ENCODE measurements around the gene CMC2.

Gene CMC2

GRCh38 chr16:80988756-80989155 is 17.9 kb downstream of the CMC2 start:
- Histone ChIP-seq H3K27me3 (ENCODE audit: control insufficient read depth, insufficient read depth, low read length) (no peaks in the 10 kb centered on the region), H3K4me1 (ENCODE audit: control insufficient read depth, insufficient read depth, low read length) (no peaks in the 10 kb centered on the region), H3K4me3 (ENCODE audit: low read depth, low read length) (no peak overlapping the region), H3K9ac (ENCODE audit: low read depth, low read length) (no peak overlapping the region), H3K36me3 (ENCODE audit: control insufficient read depth, insufficient read depth, low read length) (no peaks in the 10 kb centered on the region), H3K9me3 (ENCODE audit: control insufficient read depth, insufficient read depth, low read length) (no peaks in the 10 kb centered on the region)

GRCh38 chr16:80986557-80986956 is 20.1 kb downstream of the CMC2 start:
- no peaks in the 10 kb centered on the region for H3K4me1 ChIP-seq (ENCODE audit: control insufficient read depth, insufficient read depth, low read length)
- no peaks in the 10 kb centered on the region for H3K9me3 ChIP-seq (ENCODE audit: control insufficient read depth, insufficient read depth, low read length)
- no peak overlapping the region for H3K4me3 ChIP-seq (ENCODE audit: low read depth, low read length)
- no peak overlapping the region for H3K9ac ChIP-seq (ENCODE audit: low read depth, low read length)
- H3K36me3 ChIP-seq (ENCODE audit: control insufficient read depth, insufficient read depth, low read length): no peaks in the 10 kb centered on the region
- H3K27me3 ChIP-seq (ENCODE audit: control insufficient read depth, insufficient read depth, low read length): no peaks in the 10 kb centered on the region

GRCh38 chr16:80985611-80986010 is 21.1 kb downstream of the CMC2 start:
- Histone ChIP-seq H3K4me3 (ENCODE audit: low read depth, low read length) (no peak overlapping the region), H3K27me3 (ENCODE audit: control insufficient read depth, insufficient read depth, low read length) (no peaks in the 10 kb centered on the region), H3K4me1 (ENCODE audit: control insufficient read depth, insufficient read depth, low read length) (no peaks in the 10 kb centered on the region), H3K9ac (ENCODE audit: low read depth, low read length) (no peak overlapping the region), H3K36me3 (ENCODE audit: control insufficient read depth, insufficient read depth, low read length) (peaks cover under 1% of the 10 kb centered on the region), H3K9me3 (ENCODE audit: control insufficient read depth, insufficient read depth, low read length) (no peaks in the 10 kb centered on the region)

- Histone ChIP-seq H3K9me3 (ENCODE audit: control insufficient read depth, insufficient read depth, low read length) (no peaks in the 10 kb centered on the region), H3K4me1 (ENCODE audit: control insufficient read depth, insufficient read depth, low read length) (no peaks in the 10 kb centered on the region), H3K4me3 (ENCODE audit: low read depth, low read length) (no peak overlapping the region), H3K27me3 (ENCODE audit: control insufficient read depth, insufficient read depth, low read length) (no peaks in the 10 kb centered on the region), H3K36me3 (ENCODE audit: control insufficient read depth, insufficient read depth, low read length) (peaks cover 5% of the 10 kb centered on the region), H3K9ac (ENCODE audit: low read depth, low read length) (no peak overlapping the region)
Measured at GRCh38 chr16:80984124-80984892, 22.4 kb downstream of the CMC2 start.

GRCh38 chr16:80982646-80983045 is 24.0 kb downstream of the CMC2 start:
- peaks cover 5% of the 10 kb centered on the region for H3K36me3 ChIP-seq (ENCODE audit: control insufficient read depth, insufficient read depth, low read length)
- H3K4me3 ChIP-seq (ENCODE audit: low read depth, low read length): no peak overlapping the region
- H3K9me3 ChIP-seq (ENCODE audit: control insufficient read depth, insufficient read depth, low read length): no peaks in the 10 kb centered on the region
- H3K4me1 ChIP-seq (ENCODE audit: control insufficient read depth, insufficient read depth, low read length): no peaks in the 10 kb centered on the region
- H3K9ac ChIP-seq (ENCODE audit: low read depth, low read length): no peak overlapping the region
- H3K27me3 ChIP-seq (ENCODE audit: control insufficient read depth, insufficient read depth, low read length): no peaks in the 10 kb centered on the region

- Histone ChIP-seq H3K9ac (ENCODE audit: low read depth, low read length) (no peak overlapping the region), H3K4me1 (ENCODE audit: control insufficient read depth, insufficient read depth, low read length) (no peaks in the 10 kb centered on the region), H3K4me3 (ENCODE audit: low read depth, low read length) (no peak overlapping the region), H3K27me3 (ENCODE audit: control insufficient read depth, insufficient read depth, low read length) (no peaks in the 10 kb centered on the region), H3K9me3 (ENCODE audit: control insufficient read depth, insufficient read depth, low read length) (no peaks in the 10 kb centered on the region), H3K36me3 (ENCODE audit: control insufficient read depth, insufficient read depth, low read length) (peaks cover 5% of the 10 kb centered on the region)
Measured at GRCh38 chr16:80981103-80981502, 25.6 kb downstream of the CMC2 start.

- Histone ChIP-seq H3K9me3 (ENCODE audit: control insufficient read depth, insufficient read depth, low read length) (no peaks in the 10 kb centered on the region), H3K9ac (ENCODE audit: low read depth, low read length) (no peak overlapping the region), H3K4me1 (ENCODE audit: control insufficient read depth, insufficient read depth, low read length) (no peaks in the 10 kb centered on the region), H3K27me3 (ENCODE audit: control insufficient read depth, insufficient read depth, low read length) (no peaks in the 10 kb centered on the region), H3K36me3 (ENCODE audit: control insufficient read depth, insufficient read depth, low read length) (peaks cover 5% of the 10 kb centered on the region), H3K4me3 (ENCODE audit: low read depth, low read length) (no peak overlapping the region)
Measured at GRCh38 chr16:80976946-80977345, 29.7 kb downstream of the CMC2 start.

- no peaks in the 10 kb centered on the region for H3K27me3 ChIP-seq (ENCODE audit: control insufficient read depth, insufficient read depth, low read length)
- H3K36me3 ChIP-seq (ENCODE audit: control insufficient read depth, insufficient read depth, low read length): peaks cover under 1% of the 10 kb centered on the region
- H3K4me3 ChIP-seq (ENCODE audit: low read depth, low read length): no peak overlapping the region
- no peaks in the 10 kb centered on the region for H3K9me3 ChIP-seq (ENCODE audit: control insufficient read depth, insufficient read depth, low read length)
- no peak overlapping the region for H3K9ac ChIP-seq (ENCODE audit: low read depth, low read length)
- H3K4me1 ChIP-seq (ENCODE audit: control insufficient read depth, insufficient read depth, low read length): no peaks in the 10 kb centered on the region
Measured at GRCh38 chr16:80974649-80975376, 31.9 kb downstream of the CMC2 start.

- Histone ChIP-seq H3K9ac (ENCODE audit: low read depth, low read length) (no peak overlapping the region), H3K4me1 (ENCODE audit: control insufficient read depth, insufficient read depth, low read length) (no peaks in the 10 kb centered on the region), H3K36me3 (ENCODE audit: control insufficient read depth, insufficient read depth, low read length) (no peaks in the 10 kb centered on the region), H3K27me3 (ENCODE audit: control insufficient read depth, insufficient read depth, low read length) (no peaks in the 10 kb centered on the region), H3K9me3 (ENCODE audit: control insufficient read depth, insufficient read depth, low read length) (no peaks in the 10 kb centered on the region), H3K4me3 (ENCODE audit: low read depth, low read length) (no peak overlapping the region)
Measured at GRCh38 chr16:80973991-80974390, 32.7 kb downstream of the CMC2 start.

- no peaks in the 10 kb centered on the region for H3K4me1 ChIP-seq (ENCODE audit: control insufficient read depth, insufficient read depth, low read length)
- no peaks in the 10 kb centered on the region for H3K36me3 ChIP-seq (ENCODE audit: control insufficient read depth, insufficient read depth, low read length)
- no peaks in the 10 kb centered on the region for H3K27me3 ChIP-seq (ENCODE audit: control insufficient read depth, insufficient read depth, low read length)
- H3K9me3 ChIP-seq (ENCODE audit: control insufficient read depth, insufficient read depth, low read length): no peaks in the 10 kb centered on the region
- no peak overlapping the region for H3K9ac ChIP-seq (ENCODE audit: low read depth, low read length)
- no peak overlapping the region for H3K4me3 ChIP-seq (ENCODE audit: low read depth, low read length)
Measured at GRCh38 chr16:80972611-80973010, 34.1 kb downstream of the CMC2 start.

- Histone ChIP-seq H3K27me3 (ENCODE audit: control insufficient read depth, insufficient read depth, low read length) (no peaks in the 10 kb centered on the region), H3K4me1 (ENCODE audit: control insufficient read depth, insufficient read depth, low read length) (no peaks in the 10 kb centered on the region), H3K4me3 (ENCODE audit: low read depth, low read length) (no peak overlapping the region), H3K9ac (ENCODE audit: low read depth, low read length) (no peak overlapping the region), H3K9me3 (ENCODE audit: control insufficient read depth, insufficient read depth, low read length) (no peaks in the 10 kb centered on the region), H3K36me3 (ENCODE audit: control insufficient read depth, insufficient read depth, low read length) (no peaks in the 10 kb centered on the region)
Measured at GRCh38 chr16:80971819-80972218, 34.9 kb downstream of the CMC2 start.

- H3K4me3 ChIP-seq (ENCODE audit: low read depth, low read length): no peak overlapping the region
- no peaks in the 10 kb centered on the region for H3K4me1 ChIP-seq (ENCODE audit: control insufficient read depth, insufficient read depth, low read length)
- no peak overlapping the region for H3K9ac ChIP-seq (ENCODE audit: low read depth, low read length)
- H3K27me3 ChIP-seq (ENCODE audit: control insufficient read depth, insufficient read depth, low read length): no peaks in the 10 kb centered on the region
- H3K9me3 ChIP-seq (ENCODE audit: control insufficient read depth, insufficient read depth, low read length): no peaks in the 10 kb centered on the region
- no peaks in the 10 kb centered on the region for H3K36me3 ChIP-seq (ENCODE audit: control insufficient read depth, insufficient read depth, low read length)
Measured at GRCh38 chr16:80969114-80969484, 37.6 kb downstream of the CMC2 start.

All from iPS-15b (cell line).